ENCODE measurements around the gene CD55. TPM values are rescaled to one million over a fixed set of nuclear protein-coding genes. Genes with fewer than 3 reads are reported as not detected.

Gene CD55
- polyA plus RNA-seq, 6 donors from 2014 or later, result 232 to 326 (median 293) TPM

DNA sequence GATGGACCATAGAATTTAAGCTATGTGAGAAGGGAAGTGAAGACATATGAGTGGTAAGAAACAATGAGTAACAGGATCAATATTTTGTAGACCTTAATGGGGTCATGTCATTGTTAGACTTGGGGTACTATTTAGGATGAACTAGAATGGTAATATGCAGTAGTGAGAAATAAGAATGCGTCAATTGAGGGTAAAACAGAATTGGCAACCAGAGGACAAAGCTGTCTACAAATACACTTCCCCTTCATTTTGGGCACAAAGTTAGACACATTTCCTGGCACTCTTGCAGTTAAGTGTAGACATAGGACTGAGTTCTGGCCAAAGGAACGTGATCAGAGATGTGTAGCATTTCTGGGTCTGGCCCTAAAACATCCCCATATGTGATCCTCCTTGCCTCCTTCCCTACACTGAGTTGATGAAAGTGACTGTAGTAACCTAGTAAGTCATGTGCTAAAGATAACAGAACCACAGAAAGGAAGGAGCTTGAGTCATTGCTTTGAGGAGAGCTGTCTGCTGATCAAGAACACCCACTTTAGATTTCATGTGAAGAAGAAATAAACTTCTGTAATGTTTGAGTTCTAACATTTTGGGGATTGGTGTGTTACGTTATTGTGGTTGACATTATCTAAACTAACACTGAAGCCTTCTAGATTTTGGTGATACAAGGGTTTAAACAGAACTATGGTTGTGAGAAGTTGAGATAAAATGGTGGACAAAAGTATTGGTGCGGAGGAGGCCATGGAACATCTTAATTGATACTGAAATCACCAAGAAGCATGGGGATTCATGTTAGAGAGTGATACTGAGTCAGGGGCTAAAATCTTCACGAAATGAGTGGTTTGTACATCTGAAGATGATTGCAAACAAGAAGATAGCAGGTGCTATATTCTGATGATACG is 41.7 kb downstream of the CD55 start:
- H3K4me3 Mint-ChIP-seq, result no peak overlapping the region
- no peaks in the 10 kb centered on the region for H3K27me3 Mint-ChIP-seq
- no peak overlapping the region for H3K27ac Mint-ChIP-seq
- ATAC-seq (ENCODE audit: low read depth in 2 of 2) (no peak), DNase-seq (no peak)
- H3K36me3 Mint-ChIP-seq, result peaks cover 7% of the 10 kb centered on the region in 2 donors
- H3K4me1 Mint-ChIP-seq, result peaks cover 4 to 10% (median 5%) of the 10 kb centered on the region in 3 donors
- H3K9me3 Mint-ChIP-seq, result no peaks in the 10 kb centered on the region

DNA sequence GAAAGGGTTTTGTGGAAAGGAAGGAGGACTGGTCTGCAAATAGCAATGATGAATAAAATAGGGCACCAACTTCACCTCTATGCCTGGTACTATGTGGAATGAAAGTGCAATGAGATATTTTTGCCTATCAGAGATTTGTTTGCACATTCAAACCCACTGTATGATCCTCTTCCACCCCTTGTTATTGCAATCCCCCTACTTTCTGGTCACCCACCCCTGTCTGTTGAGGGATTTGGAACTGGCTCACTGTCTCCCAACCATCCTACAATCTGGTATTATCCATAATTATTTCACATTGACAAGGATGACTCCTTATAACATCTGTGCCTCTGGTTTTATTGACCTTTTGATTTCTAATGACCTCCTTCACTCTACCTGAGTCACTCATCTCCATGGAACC is 42.4 kb downstream of the CD55 start:
- Mint-ChIP-seq H3K9me3 (no peaks in the 10 kb centered on the region), H3K4me1 (peaks cover 0 to 4% (median 4%) of the 10 kb centered on the region in 3 donors), H3K36me3 (peaks cover 7 to 10% of the 10 kb centered on the region in 2 donors), H3K4me3 (no peak overlapping the region), H3K27me3 (no peaks in the 10 kb centered on the region), H3K27ac (no peak overlapping the region)
- DNase-seq (no peak), ATAC-seq (ENCODE audit: low read depth in 2 of 2) (no peak)

DNA sequence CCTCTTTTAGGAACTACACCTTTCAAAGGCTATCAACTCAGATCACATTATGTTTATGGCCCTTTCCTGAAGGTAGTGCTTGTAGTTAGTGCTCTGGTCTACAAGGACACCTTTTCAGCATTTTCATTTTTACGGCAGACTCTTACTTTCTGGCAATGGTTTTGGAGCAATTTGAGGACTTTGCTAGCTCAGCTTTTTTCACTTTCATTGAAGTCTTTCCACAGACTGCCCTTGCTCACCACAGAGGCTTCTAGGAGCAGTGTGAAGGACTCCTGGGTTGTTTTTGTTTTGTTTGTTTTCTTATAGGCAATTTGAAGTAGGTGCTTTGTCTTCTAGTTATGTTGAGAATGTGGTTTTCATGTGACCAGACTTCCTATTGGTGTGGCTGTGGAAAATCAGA is 43.1 kb downstream of the CD55 start:
- DNase-seq, result no peak
- Mint-ChIP-seq H3K27me3 (no peaks in the 10 kb centered on the region), H3K36me3 (peaks cover 3 to 10% of the 10 kb centered on the region in 2 donors), H3K27ac (peak overlapping the region in 1 of 6 donors; percentile 17), H3K9me3 (no peaks in the 10 kb centered on the region), H3K4me3 (no peak overlapping the region), H3K4me1 (peaks cover 0 to 4% (median 0%) of the 10 kb centered on the region in 3 donors)
- ATAC-seq (ENCODE audit: low read depth in 2 of 2), result no peak

DNA sequence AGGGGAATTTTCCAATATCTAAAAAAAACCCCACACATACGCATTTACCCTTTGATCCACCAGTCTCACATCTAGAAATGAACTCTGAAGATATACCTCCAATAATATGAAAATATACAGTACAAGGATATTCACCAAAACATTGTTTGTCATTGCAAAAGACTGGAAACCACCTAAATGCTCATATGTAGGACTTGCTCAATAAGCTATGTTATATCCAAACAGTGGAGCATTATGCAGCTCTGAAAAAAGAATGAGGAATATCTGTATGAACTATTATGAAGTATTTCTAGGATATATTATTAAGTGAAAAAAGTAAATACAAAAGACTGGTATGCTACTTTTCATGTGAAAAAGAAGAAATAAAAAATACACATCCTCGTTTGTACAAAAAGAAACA is 43.6 kb downstream of the CD55 start:
- Mint-ChIP-seq H3K27me3 (no peaks in the 10 kb centered on the region), H3K4me1 (peaks cover 0 to 4% (median 0%) of the 10 kb centered on the region in 3 donors), H3K4me3 (no peak overlapping the region), H3K36me3 (peaks cover 0 to 10% of the 10 kb centered on the region in 2 donors), H3K9me3 (no peaks in the 10 kb centered on the region), H3K27ac (peak overlapping the region in 1 of 6 donors; percentile 17)
- no peak for ATAC-seq (ENCODE audit: low read depth in 2 of 2)
- no peak for DNase-seq

DNA sequence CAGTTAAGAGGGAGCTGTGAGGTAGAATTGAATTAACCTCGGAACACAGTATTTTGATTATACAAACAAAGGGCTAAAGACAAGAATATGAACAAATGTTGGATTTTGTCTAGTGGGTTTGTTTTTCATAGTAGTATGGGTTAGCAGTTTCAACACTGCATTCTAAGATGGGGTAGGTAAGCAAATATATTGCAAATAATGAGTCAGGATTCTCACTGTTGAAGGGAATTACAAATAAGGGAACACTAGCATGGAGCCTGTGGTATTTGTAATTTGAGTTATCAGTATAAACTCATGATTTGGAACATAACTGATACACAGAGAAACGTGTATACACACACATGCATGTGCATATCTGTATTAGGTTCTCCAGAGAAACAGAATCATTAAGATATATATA is 44.5 kb downstream of the CD55 start:
- Mint-ChIP-seq H3K36me3 (peaks cover 0 to 10% of the 10 kb centered on the region in 2 donors), H3K27ac (no peak overlapping the region), H3K9me3 (peaks cover 0 to 4% (median 0%) of the 10 kb centered on the region in 7 donors), H3K27me3 (no peaks in the 10 kb centered on the region), H3K4me1 (peaks cover 0 to 4% (median 0%) of the 10 kb centered on the region in 3 donors), H3K4me3 (no peak overlapping the region)
- ATAC-seq (ENCODE audit: low read depth in 2 of 2), result no peak
- DNase-seq, result no peak

DNA sequence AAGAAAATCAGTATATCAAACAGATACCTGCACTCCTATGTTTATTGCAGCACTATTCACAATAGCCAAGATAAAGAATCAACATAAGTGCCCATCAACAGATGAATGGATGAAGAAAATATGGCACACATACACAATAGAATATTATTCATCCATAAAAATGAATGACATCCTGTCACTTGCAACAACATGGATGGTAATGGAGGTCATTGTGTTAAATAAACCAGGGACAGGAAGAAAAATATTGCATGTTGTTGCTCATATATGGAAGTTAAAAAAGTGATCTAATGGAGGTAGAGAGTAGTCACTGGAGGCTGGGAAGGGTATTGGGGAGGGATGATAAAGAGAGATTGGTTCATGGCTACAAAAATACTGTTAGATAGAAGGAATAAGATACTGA is 67.2 kb downstream of the CD55 start:
- DNase-seq (no peak), ATAC-seq (ENCODE audit: low read depth in 2 of 2) (no peak)
- Mint-ChIP-seq H3K4me1 (peaks cover 0 to 3% (median 2%) of the 10 kb centered on the region in 3 donors), H3K9me3 (peaks cover 4 to 29% (median 5%) of the 10 kb centered on the region in 7 donors), H3K36me3 (peaks cover 14 to 15% of the 10 kb centered on the region in 2 donors), H3K4me3 (no peak overlapping the region), H3K27me3 (peaks cover 0 to 6% (median 0%) of the 10 kb centered on the region in 3 donors), H3K27ac (no peak overlapping the region)

DNA sequence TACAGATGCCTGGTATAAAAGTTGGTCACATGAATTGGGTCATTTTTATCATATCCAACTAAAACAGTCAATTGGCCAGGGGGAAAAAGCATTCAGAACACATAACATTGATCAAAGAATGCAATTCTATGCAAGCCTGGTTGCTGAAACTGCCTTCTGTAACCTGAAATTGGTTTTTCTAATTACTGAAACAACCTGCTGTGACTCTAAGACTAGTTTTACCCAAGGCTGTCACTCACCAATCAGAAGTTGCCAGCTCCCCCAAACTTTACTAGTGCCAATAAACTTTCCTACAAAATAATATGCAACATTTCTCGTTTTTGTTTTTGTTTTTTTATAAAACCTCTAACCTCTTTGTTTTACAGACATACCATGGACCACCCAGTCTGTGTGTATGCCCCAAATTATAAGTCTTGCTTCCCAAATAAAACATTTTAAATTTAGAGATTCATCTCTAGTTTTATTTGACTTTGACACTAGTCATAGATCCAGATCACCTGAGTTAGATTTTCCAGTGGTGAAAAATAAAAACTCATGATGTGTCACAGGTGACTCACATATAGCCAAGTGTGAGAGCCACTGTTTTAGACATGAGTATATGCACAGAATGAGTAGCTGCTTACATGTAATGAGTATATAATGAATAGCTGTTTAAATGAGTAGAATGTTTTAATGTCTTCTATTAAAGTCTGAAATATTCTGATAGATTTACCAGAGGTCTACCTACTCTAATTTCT is 68.4 kb downstream of the CD55 start:
- H3K4me1 Mint-ChIP-seq, result peaks cover 0 to 3% (median 2%) of the 10 kb centered on the region in 3 donors
- ATAC-seq (ENCODE audit: low read depth in 2 of 2), result no peak
- peaks cover 0 to 21% (median 4%) of the 10 kb centered on the region in 7 donors for H3K9me3 Mint-ChIP-seq
- H3K36me3 Mint-ChIP-seq, result peaks cover 3 to 7% of the 10 kb centered on the region in 2 donors
- H3K27me3 Mint-ChIP-seq, result no peaks in the 10 kb centered on the region
- H3K27ac Mint-ChIP-seq, result peak overlapping the region in 2 of 6 donors; percentile 16 to 65
- DNase-seq, result no peak
- H3K4me3 Mint-ChIP-seq, result no peak overlapping the region

DNA sequence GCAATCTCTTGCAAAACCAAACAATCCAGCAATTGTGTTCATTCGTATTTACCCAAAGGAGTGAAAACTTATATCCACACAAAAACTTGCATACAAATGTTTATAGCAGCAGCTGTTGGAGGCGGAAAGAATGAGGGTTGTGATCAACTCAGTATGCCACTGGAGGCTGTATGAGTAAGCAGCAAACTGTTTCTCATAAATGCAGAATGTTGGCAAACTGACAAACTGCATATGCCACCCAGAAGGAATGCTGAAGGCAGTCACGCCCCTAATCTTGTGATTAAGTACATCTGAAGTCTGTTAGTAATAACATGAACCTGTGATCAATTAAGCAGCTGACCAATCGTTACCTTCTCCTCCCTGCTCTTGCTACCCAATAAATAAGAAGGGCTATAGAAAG is 72.1 kb downstream of the CD55 start:
- ATAC-seq (ENCODE audit: low read depth in 2 of 2) (no peak), DNase-seq (no peak)
- no peak overlapping the region for H3K27ac Mint-ChIP-seq
- H3K4me3 Mint-ChIP-seq, result no peak overlapping the region
- H3K36me3 Mint-ChIP-seq, result no peaks in the 10 kb centered on the region
- H3K27me3 Mint-ChIP-seq, result no peaks in the 10 kb centered on the region
- H3K9me3 Mint-ChIP-seq, result peaks cover 0 to 2% (median 0%) of the 10 kb centered on the region in 7 donors
- peaks cover 10 to 16% (median 14%) of the 10 kb centered on the region in 3 donors for H3K4me1 Mint-ChIP-seq

DNA sequence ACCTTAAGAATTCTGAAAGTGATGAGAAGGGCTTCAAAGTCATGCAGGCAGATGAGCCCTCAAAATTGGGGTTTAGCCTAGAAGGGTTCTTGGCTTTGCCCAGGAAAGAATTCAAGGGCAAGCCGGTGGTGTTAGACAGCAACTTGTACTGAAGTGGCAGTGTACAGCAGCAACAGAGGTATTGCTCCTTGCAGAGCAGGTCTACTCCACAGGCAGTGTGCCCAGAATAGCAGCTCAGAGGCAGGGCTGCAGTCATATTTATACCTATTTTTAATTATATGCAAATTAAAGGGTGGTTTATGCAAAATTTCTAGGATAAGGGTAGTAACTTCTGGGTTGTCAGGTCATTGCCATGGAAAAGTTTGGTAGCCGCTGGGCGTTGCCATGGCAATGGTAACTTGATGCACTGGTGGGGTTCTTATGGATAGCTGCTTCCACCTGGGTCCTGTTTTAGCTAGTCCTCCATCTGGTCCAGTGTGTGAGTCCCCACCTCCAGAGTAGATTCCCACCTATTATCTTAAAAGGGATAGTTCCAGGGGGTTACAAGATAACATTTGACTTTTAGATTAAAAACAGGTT is 74.8 kb downstream of the CD55 start:
- Mint-ChIP-seq H3K36me3 (no peaks in the 10 kb centered on the region), H3K9me3 (peaks cover 0 to 5% (median 0%) of the 10 kb centered on the region in 7 donors), H3K4me1 (peaks cover 10 to 16% (median 14%) of the 10 kb centered on the region in 3 donors), H3K27me3 (no peaks in the 10 kb centered on the region), H3K27ac (peak overlapping the region in 1 of 6 donors; percentile 56), H3K4me3 (no peak overlapping the region)
- ATAC-seq (ENCODE audit: low read depth in 2 of 2), result no peak
- no peak for DNase-seq

DNA sequence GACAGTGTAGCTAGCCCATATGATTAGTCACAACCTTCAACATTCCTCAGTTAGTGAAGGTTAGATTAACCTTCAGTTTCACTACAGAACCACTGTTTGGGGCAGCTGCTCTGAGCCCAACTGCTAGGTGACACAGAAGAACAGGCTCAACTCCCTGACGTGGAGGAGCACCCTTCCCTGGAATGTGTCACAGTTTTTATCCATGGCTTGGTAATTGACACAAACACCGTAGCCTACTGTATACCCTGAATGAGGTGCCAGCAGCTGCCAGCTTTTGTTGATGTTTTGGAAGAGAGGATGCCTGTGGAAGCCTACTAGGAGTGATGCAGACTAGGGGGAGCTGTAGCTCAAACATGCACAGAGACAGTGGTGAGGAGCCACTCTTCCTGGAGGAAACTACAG is 76.0 kb downstream of the CD55 start:
- ATAC-seq (ENCODE audit: low read depth in 2 of 2) (no peak), DNase-seq (no peak)
- no peak overlapping the region for H3K27ac Mint-ChIP-seq
- H3K36me3 Mint-ChIP-seq, result no peaks in the 10 kb centered on the region
- peak overlapping the region in 1 of 8 donors; percentile 4 for H3K4me3 Mint-ChIP-seq
- no peaks in the 10 kb centered on the region for H3K27me3 Mint-ChIP-seq
- H3K9me3 Mint-ChIP-seq, result peaks cover 0 to 5% (median 0%) of the 10 kb centered on the region in 7 donors
- H3K4me1 Mint-ChIP-seq, result peaks cover 10 to 14% (median 11%) of the 10 kb centered on the region in 3 donors

DNA sequence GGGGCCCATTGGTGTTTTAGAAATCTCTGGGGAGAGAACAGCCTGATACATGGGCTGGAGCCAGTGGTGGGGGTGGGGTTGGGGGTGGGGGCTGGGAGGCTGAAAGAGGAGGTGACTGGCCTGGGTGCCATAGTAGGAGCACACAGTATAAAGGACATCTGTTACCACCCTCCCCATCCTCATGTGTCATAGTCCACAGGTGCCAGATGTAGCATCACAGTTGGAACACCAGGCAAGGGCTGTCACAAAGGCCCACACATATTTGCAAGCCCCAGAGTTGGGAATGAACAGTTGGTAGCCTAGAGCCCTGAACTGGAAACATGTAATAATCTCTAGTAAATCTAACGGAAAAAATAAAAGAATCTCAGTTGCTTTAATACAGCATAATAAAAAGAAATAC is 77.5 kb downstream of the CD55 start:
- no peak for ATAC-seq (ENCODE audit: low read depth in 2 of 2)
- H3K9me3 Mint-ChIP-seq, result peaks cover 0 to 5% (median 0%) of the 10 kb centered on the region in 7 donors
- H3K36me3 Mint-ChIP-seq, result no peaks in the 10 kb centered on the region
- H3K4me1 Mint-ChIP-seq, result peaks cover 10 to 14% (median 11%) of the 10 kb centered on the region in 3 donors
- no peak for DNase-seq
- H3K27me3 Mint-ChIP-seq, result no peaks in the 10 kb centered on the region
- no peak overlapping the region for H3K27ac Mint-ChIP-seq
- H3K4me3 Mint-ChIP-seq, result no peak overlapping the region

DNA sequence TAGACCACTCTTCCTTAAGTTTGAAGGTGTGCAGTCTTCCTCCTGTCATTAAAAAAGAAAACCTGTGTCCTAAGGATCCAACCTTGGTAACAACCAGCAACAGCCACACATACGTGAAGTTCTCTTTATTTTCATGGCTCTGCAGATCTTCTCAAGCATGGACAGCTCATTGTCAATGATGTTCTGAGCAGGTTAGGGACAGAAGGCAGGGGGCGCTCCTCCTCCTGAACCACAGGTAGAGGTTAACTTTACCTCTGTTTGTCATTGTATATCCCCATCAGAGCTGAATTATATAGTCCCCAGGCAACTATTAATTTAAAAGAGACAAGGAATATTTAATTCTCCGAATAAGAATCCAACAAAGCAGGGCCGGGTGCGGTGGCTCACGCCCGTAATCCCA is 80.1 kb downstream of the CD55 start:
- Mint-ChIP-seq H3K4me3 (no peak overlapping the region), H3K36me3 (no peaks in the 10 kb centered on the region), H3K4me1 (peaks cover 14 to 16% (median 15%) of the 10 kb centered on the region in 3 donors), H3K9me3 (peaks cover 0 to 5% (median 0%) of the 10 kb centered on the region in 7 donors), H3K27me3 (no peaks in the 10 kb centered on the region), H3K27ac (no peak overlapping the region)
- no peak for ATAC-seq (ENCODE audit: low read depth in 2 of 2)
- DNase-seq, result no peak

DNA sequence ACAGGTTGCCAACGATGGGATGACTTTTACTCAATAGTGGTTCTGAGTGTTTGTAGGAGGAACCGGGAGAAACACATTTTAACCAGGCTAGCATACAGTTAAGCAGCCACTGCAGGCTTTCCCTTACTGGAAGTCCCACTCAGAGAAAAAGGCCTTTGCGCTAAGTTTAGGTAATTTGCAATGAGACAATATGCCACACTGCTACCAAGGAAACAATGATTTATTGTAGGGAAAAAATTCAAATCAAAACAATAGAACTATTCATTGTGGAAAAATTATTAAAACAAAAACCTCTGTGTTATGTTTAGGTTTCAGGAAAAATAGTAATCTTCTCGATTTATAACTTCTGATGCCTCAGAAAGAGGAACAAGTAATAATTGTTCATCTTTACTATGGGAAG is 81.3 kb downstream of the CD55 start:
- no peak overlapping the region for H3K27ac Mint-ChIP-seq
- no peak for ATAC-seq (ENCODE audit: low read depth in 2 of 2)

More for the DNA sequence above, 81.3 kb downstream of the CD55 start:
- DNase-seq, result no peak
- Mint-ChIP-seq H3K9me3 (peaks cover 0 to 5% (median 0%) of the 10 kb centered on the region in 7 donors), H3K4me3 (no peak overlapping the region), H3K36me3 (no peaks in the 10 kb centered on the region), H3K27me3 (no peaks in the 10 kb centered on the region), H3K4me1 (peaks cover 12 to 23% (median 19%) of the 10 kb centered on the region in 3 donors)
